GM23338 (cell line): ENCODE measurements around the gene BEND7. TPM values are rescaled to one million over a fixed set of nuclear protein-coding genes. Genes with fewer than 3 reads are reported as not detected.

Source experiments
- ATAC-seq: fragments of 200-7000 bp; cut with Tn5 transposase; 3 replicates; pipeline ENCODE4 v1.9.1; 2020
- DNase-seq: peaks from one replicate; pipeline ENCODE4 v3.0.0-alpha.2; 2015; ENCODE audit warnings: low spot score
- H2AFZ ChIP-seq: fragments of 200-600 bp; sonication (generic); 2 replicates; pipeline ENCODE4 v1.8.0; 2016; ENCODE audit warnings: antibody characterized with exemption, mild to moderate bottlenecking, moderate library complexity
- H3F3A ChIP-seq: fragments of 200-600 bp; sonication (generic); replicated peaks from 2 replicates; pipeline ENCODE4 v1.8.0; 2017; ENCODE audit warnings: antibody characterized with exemption, mixed run types, low read depth
- H3K27ac ChIP-seq: fragments of 200-600 bp; sonication (generic); 2 replicates; pipeline ENCODE4 v1.6.1; 2016; ENCODE audit warnings: low read depth
- H3K27me3 ChIP-seq: fragments of 200-600 bp; sonication (generic); 2 replicates; pipeline ENCODE4 v1.8.0; 2016; ENCODE audit warnings: mild to moderate bottlenecking, mixed run types, moderate library complexity; ENCODE audit not compliant: insufficient read depth
- H3K36me3 ChIP-seq: fragments of 200-600 bp; sonication (generic); 2 replicates; pipeline ENCODE4 v1.8.0; 2016; ENCODE audit warnings: mild to moderate bottlenecking; ENCODE audit not compliant: insufficient read depth
- H3K4me1 ChIP-seq: fragments of 200-600 bp; sonication (generic); 2 replicates; pipeline ENCODE4 v1.8.0; 2016; ENCODE audit warnings: mild to moderate bottlenecking, moderate library complexity; ENCODE audit not compliant: insufficient read depth
- H3K4me2 ChIP-seq: fragments of 200-600 bp; sonication (generic); 2 replicates; pipeline ENCODE4 v1.7.1; 2017; ENCODE audit warnings: mixed run types
- H3K4me3 ChIP-seq: fragments of 200-600 bp; sonication (generic); 2 replicates; pipeline ENCODE4 v1.6.1; 2016; ENCODE audit warnings: mixed run types
- H3K79me2 ChIP-seq: fragments of 200-600 bp; sonication (generic); replicated peaks from 2 replicates; pipeline ENCODE4 v1.8.0; 2017; ENCODE audit warnings: mild to moderate bottlenecking; ENCODE audit not compliant: insufficient read depth
- H3K9me2 ChIP-seq: fragments of 200-600 bp; sonication (generic); 2 replicates; pipeline ENCODE4 v1.8.0; 2017; ENCODE audit not compliant: insufficient read depth
- H4K20me1 ChIP-seq: fragments of 200-600 bp; sonication (generic); replicated peaks from 2 replicates; pipeline ENCODE4 v1.8.0; 2017; ENCODE audit warnings: mild to moderate bottlenecking; ENCODE audit not compliant: insufficient read depth
- H3K27ac Mint-ChIP-seq: 2 replicates; pipeline ENCODE4 v1.8.0; 2020; ENCODE audit warnings: inconsistent platforms, mild to moderate bottlenecking, moderate library complexity, mixed read lengths
- H3K27me3 Mint-ChIP-seq: 3 replicates; pipeline ENCODE4 v1.8.0; 2022; ENCODE audit warnings: low read depth, mild to moderate bottlenecking, moderate library complexity, mixed read lengths, inconsistent platforms; ENCODE audit not compliant: insufficient read depth, poor library complexity
- H3K36me3 Mint-ChIP-seq: 3 replicates; pipeline ENCODE4 v1.8.0; 2021; ENCODE audit warnings: low read depth, mild to moderate bottlenecking, inconsistent platforms, moderate library complexity, mixed read lengths
- H3K4me1 Mint-ChIP-seq: 3 replicates; pipeline ENCODE4 v1.8.0; 2020; ENCODE audit warnings: mild to moderate bottlenecking, inconsistent platforms, mixed read lengths
- H3K4me3 Mint-ChIP-seq: 3 replicates; pipeline ENCODE4 v1.8.0; 2021; ENCODE audit warnings: moderate library complexity, mild to moderate bottlenecking, inconsistent platforms, mixed read lengths
- H3K9me3 Mint-ChIP-seq: 3 replicates; pipeline ENCODE4 v1.8.0; 2020; ENCODE audit warnings: moderate library complexity, mild to moderate bottlenecking, inconsistent platforms, mixed read lengths
- CREB1 ChIP-seq: fragments of 250-450 bp; sonication (Bioruptor Pico); IDR thresholded peaks from 2 replicates; pipeline ENCODE4 v1.5.0; 2020; ENCODE audit warnings: low read depth, mild to moderate bottlenecking, moderate library complexity
- JUNB ChIP-seq: IDR thresholded peaks from one replicate; pipeline ENCODE4 v1.6.1; 2016; ENCODE audit warnings: antibody characterized with exemption; ENCODE audit not compliant: unreplicated experiment
- POLR2AphosphoS5 ChIP-seq: IDR thresholded peaks from 2 replicates; pipeline ENCODE4 v1.6.1; 2016; ENCODE audit warnings: antibody characterized with exemption, low read depth
- STAT1 ChIP-seq: IDR thresholded peaks from one replicate; pipeline ENCODE4 v1.6.1; 2016; ENCODE audit warnings: antibody characterized with exemption; ENCODE audit not compliant: unreplicated experiment
- ZNF331 ChIP-seq: fragments of 250-450 bp; sonication (Bioruptor Pico); IDR thresholded peaks from 2 replicates; pipeline ENCODE4 v1.5.0; 2020; ENCODE audit warnings: low read depth, mild to moderate bottlenecking, moderate library complexity
- polyA plus RNA-seq: library from polyadenylated mRNA; unstranded; fragments of >200 nt; fragmentation: Nextera tagmentation; extraction: Ambion mirVana; gene quantifications from 2 replicates; pipeline ENCODE4 v1.2.1, GENCODE V29; 2016
- total RNA-seq: library from RNA; depleted of rRNA; stranded (reverse); fragments of >200 nt; shearing (Covaris generic); gene quantifications from 2 replicates; pipeline ENCODE4 v1.2.3, GENCODE V29; 2014
- TF ChIP-seq, protein P1 (sequence below), 2 experiments: fragments of 200-600 bp in 1 of 2; sonication (generic) in 1 of 2; conservative IDR thresholded peaks; 2 replicates each; pipeline versions ENCODE4 v1.5.1 to v1.6.1; 2016 to 2017; ENCODE audit warnings: antibody characterized with exemption in 2 of 2, low read depth in 2 of 2, mild to moderate bottlenecking in 2 of 2, moderate library complexity in 1 of 2
- TF ChIP-seq, protein P2 (sequence below): fragments of 250-450 bp; sonication (Bioruptor Pico); IDR thresholded peaks from 2 replicates; pipeline ENCODE4 v1.5.0; 2020; ENCODE audit warnings: mild to moderate bottlenecking, moderate library complexity

Gene BEND7
- total and polyA plus RNA-seq, 2 experiments from 2014 or later = 3.1 to 9.6 TPM

DNA sequence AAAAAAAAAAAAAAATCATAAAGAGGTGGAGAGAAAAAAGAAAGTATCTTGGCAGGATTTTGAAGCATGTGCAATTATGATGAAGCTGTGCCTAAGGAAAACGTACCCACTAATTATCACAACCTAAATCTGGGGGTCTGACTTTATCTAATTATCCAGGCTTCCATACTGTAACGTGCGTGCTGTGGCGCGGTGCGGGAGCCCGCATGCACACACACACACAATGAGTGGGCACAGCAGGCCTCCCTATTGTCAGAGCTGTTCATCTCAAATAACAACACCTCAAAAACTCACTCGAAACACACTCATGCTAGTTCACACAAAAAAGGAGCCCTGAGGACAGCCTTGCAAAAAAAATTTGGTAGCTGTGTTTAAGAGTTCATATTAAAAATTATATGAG lies 31.9 kb downstream of the BEND7 start:
- peaks cover 2% of the 10 kb centered on the region; the same call in 2 of the 3 replicates for H3K4me1 Mint-ChIP-seq
- no peaks in the 10 kb centered on the region for H3K9me3 Mint-ChIP-seq
- 0 out of 2 replicates have a peak overlapping the region, but pooled peaks have one; percentile 21 for H3K27ac Mint-ChIP-seq
- ATAC-seq (peak; percentile 47; the same call in 2 of the 3 replicates), DNase-seq (no peak)
- Histone ChIP-seq H4K20me1 (no peaks in the 10 kb centered on the region), H3K4me2 (no peak overlapping the region), H3K4me3 (no peak overlapping the region), H3K36me3 (no peaks in the 10 kb centered on the region), H3F3A (no peaks in the 10 kb centered on the region), H3K9me2 (no peaks in the 10 kb centered on the region), H3K4me1 (no peaks in the 10 kb centered on the region), H3K27me3 (no peaks in the 10 kb centered on the region), H3K27ac (no peak overlapping the region), H3K79me2 (no peaks in the 10 kb centered on the region), H2AFZ (no peak overlapping the region)
- H3K4me3 Mint-ChIP-seq = no peak overlapping the region
- TF ChIP-seq, protein P1, sequence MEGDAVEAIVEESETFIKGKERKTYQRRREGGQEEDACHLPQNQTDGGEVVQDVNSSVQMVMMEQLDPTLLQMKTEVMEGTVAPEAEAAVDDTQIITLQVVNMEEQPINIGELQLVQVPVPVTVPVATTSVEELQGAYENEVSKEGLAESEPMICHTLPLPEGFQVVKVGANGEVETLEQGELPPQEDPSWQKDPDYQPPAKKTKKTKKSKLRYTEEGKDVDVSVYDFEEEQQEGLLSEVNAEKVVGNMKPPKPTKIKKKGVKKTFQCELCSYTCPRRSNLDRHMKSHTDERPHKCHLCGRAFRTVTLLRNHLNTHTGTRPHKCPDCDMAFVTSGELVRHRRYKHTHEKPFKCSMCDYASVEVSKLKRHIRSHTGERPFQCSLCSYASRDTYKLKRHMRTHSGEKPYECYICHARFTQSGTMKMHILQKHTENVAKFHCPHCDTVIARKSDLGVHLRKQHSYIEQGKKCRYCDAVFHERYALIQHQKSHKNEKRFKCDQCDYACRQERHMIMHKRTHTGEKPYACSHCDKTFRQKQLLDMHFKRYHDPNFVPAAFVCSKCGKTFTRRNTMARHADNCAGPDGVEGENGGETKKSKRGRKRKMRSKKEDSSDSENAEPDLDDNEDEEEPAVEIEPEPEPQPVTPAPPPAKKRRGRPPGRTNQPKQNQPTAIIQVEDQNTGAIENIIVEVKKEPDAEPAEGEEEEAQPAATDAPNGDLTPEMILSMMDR (conservative IDR thresholded peaks at IDR 0.05; ENCODE audit: low read depth in 2 of 2) = no peak
- TF ChIP-seq STAT1 = no peak
- no peak for TF ChIP-seq POLR2AphosphoS5
- TF ChIP-seq ZNF331 (CRISPR knock-in tag) = no peak
- no peaks in the 10 kb centered on the region for H3K27me3 Mint-ChIP-seq
- no peaks in the 10 kb centered on the region for H3K36me3 Mint-ChIP-seq

DNA sequence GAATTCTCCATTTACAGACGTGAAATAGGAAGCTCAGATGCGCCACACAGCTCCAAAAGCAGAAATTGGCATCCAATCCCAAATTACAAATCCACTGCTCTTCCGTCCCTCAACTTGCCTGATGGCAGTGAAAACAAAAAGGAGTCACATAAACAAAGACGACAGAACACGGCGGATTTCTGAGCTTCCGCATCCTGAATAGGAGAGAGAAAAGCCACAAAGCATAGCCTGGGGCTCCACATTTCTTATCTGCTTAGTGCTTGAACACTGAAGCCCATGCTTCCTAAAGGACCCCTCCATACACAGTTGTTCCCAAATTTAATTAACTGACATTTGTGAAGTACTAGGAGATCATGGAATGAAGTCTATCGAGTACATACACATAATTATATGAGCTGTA lies 32.6 kb downstream of the BEND7 start:
- Histone ChIP-seq H3K9me2 (no peaks in the 10 kb centered on the region), H3F3A (no peaks in the 10 kb centered on the region), H3K4me2 (no peak overlapping the region), H2AFZ (no peak overlapping the region), H3K27ac (no peak overlapping the region), H3K27me3 (no peaks in the 10 kb centered on the region), H4K20me1 (no peaks in the 10 kb centered on the region), H3K4me1 (no peaks in the 10 kb centered on the region), H3K36me3 (no peaks in the 10 kb centered on the region), H3K79me2 (no peaks in the 10 kb centered on the region), H3K4me3 (no peak overlapping the region)
- no peaks in the 10 kb centered on the region for H3K27me3 Mint-ChIP-seq
- H3K36me3 Mint-ChIP-seq = no peaks in the 10 kb centered on the region
- peak; percentile 35; the same call in 2 of the 3 replicates for ATAC-seq
- H3K4me3 Mint-ChIP-seq = no peak overlapping the region
- no peaks in the 10 kb centered on the region for H3K9me3 Mint-ChIP-seq
- H3K4me1 Mint-ChIP-seq = peaks cover 2% of the 10 kb centered on the region; the same call in 2 of the 3 replicates
- no peak for DNase-seq
- no peak for TF ChIP-seq CREB1 (CRISPR knock-in tag)
- TF ChIP-seq JUNB = no peak
- TF ChIP-seq, protein P2, sequence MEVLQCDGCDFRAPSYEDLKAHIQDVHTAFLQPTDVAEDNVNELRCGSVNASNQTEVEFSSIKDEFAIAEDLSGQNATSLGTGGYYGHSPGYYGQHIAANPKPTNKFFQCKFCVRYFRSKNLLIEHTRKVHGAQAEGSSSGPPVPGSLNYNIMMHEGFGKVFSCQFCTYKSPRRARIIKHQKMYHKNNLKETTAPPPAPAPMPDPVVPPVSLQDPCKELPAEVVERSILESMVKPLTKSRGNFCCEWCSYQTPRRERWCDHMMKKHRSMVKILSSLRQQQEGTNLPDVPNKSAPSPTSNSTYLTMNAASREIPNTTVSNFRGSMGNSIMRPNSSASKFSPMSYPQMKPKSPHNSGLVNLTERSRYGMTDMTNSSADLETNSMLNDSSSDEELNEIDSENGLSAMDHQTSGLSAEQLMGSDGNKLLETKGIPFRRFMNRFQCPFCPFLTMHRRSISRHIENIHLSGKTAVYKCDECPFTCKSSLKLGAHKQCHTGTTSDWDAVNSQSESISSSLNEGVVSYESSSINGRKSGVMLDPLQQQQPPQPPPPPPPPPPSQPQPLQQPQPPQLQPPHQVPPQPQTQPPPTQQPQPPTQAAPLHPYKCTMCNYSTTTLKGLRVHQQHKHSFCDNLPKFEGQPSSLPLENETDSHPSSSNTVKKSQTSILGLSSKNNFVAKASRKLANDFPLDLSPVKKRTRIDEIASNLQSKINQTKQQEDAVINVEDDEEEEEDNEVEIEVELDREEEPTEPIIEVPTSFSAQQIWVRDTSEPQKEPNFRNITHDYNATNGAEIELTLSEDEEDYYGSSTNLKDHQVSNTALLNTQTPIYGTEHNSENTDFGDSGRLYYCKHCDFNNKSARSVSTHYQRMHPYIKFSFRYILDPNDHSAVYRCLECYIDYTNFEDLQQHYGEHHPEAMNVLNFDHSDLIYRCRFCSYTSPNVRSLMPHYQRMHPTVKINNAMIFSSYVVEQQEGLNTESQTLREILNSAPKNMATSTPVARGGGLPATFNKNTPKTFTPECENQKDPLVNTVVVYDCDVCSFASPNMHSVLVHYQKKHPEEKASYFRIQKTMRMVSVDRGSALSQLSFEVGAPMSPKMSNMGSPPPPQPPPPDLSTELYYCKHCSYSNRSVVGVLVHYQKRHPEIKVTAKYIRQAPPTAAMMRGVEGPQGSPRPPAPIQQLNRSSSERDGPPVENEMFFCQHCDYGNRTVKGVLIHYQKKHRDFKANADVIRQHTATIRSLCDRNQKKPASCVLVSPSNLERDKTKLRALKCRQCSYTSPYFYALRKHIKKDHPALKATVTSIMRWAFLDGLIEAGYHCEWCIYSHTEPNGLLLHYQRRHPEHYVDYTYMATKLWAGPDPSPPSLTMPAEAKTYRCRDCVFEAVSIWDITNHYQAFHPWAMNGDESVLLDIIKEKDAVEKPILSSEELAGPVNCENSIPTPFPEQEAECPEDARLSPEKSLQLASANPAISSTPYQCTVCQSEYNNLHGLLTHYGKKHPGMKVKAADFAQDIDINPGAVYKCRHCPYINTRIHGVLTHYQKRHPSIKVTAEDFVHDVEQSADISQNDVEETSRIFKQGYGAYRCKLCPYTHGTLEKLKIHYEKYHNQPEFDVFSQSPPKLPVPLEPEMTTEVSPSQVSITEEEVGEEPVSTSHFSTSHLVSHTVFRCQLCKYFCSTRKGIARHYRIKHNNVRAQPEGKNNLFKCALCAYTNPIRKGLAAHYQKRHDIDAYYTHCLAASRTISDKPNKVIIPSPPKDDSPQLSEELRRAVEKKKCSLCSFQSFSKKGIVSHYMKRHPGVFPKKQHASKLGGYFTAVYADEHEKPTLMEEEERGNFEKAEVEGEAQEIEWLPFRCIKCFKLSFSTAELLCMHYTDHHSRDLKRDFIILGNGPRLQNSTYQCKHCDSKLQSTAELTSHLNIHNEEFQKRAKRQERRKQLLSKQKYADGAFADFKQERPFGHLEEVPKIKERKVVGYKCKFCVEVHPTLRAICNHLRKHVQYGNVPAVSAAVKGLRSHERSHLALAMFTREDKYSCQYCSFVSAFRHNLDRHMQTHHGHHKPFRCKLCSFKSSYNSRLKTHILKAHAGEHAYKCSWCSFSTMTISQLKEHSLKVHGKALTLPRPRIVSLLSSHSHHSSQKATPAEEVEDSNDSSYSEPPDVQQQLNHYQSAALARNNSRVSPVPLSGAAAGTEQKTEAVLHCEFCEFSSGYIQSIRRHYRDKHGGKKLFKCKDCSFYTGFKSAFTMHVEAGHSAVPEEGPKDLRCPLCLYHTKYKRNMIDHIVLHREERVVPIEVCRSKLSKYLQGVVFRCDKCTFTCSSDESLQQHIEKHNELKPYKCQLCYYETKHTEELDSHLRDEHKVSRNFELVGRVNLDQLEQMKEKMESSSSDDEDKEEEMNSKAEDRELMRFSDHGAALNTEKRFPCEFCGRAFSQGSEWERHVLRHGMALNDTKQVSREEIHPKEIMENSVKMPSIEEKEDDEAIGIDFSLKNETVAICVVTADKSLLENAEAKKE (CRISPR knock-in tag) = no peak
- no peak overlapping the region for H3K27ac Mint-ChIP-seq
